ENCODE data around the gene BEGAIN. TPM values are rescaled to one million over a fixed set of nuclear protein-coding genes. Genes with fewer than 3 reads are reported as not detected.

The BEGAIN gene
- total and polyA plus RNA-seq, 2 donors (not counting 1 experiment from before 2014, with no cell fraction given): under 0.01 to 0.17 TPM

GRCh38 chr14:100582496-100583165 is 4.6 kb downstream of the BEGAIN start:
- no peak overlapping the region for H3K9ac ChIP-seq (ENCODE audit: insufficient read depth, low read length)
- no peak overlapping the region for H3K4me2 ChIP-seq (ENCODE audit: extremely low read depth, insufficient read depth, low read length)
- no peak overlapping the region for H2AFZ ChIP-seq (ENCODE audit: low read length)
- no peak overlapping the region for H3K27ac ChIP-seq (ENCODE audit: insufficient read depth, low read length)
- TF ChIP-seq CTCF (conservative IDR thresholded peaks at IDR 0.05 in 1 of 2, IDR thresholded peaks at IDR 0.05 in 1 of 2; ENCODE audit: low read depth in 1 of 2, low read length in 2 of 2) (no peak), EZH2 (IDR thresholded peaks at IDR 0.05; ENCODE audit: low read length, missing control alignments) (no peak)
- no peaks in the 10 kb centered on the region for H3K36me3 ChIP-seq (ENCODE audit: control insufficient read depth, insufficient read depth, low read length)
- peaks cover 5% of the 10 kb centered on the region for H3K27me3 ChIP-seq (ENCODE audit: control insufficient read depth, insufficient read depth, low read length)
- DNase-seq (ENCODE audit: low read depth in 2 of 2): no peak
- no peak overlapping the region for H3K4me3 ChIP-seq (replicated peaks in 1 of 4; ENCODE audit: control extremely low read depth in 1 of 4, insufficient read depth in 1 of 4, low read depth in 3 of 4, low read length in 4 of 4)
- no peaks in the 10 kb centered on the region for H3K4me1 ChIP-seq (ENCODE audit: control insufficient read depth, extremely low read depth, insufficient read depth, low read length)
- H3K9me3 ChIP-seq (ENCODE audit: control insufficient read depth, insufficient read depth, low read depth, low read length): no peaks in the 10 kb centered on the region
- no peaks in the 10 kb centered on the region for H3K79me2 ChIP-seq (ENCODE audit: control insufficient read depth, insufficient read depth, low read length)
- H4K20me1 ChIP-seq (ENCODE audit: control insufficient read depth, extremely low read depth, insufficient read depth, low read length): no peaks in the 10 kb centered on the region

DNA sequence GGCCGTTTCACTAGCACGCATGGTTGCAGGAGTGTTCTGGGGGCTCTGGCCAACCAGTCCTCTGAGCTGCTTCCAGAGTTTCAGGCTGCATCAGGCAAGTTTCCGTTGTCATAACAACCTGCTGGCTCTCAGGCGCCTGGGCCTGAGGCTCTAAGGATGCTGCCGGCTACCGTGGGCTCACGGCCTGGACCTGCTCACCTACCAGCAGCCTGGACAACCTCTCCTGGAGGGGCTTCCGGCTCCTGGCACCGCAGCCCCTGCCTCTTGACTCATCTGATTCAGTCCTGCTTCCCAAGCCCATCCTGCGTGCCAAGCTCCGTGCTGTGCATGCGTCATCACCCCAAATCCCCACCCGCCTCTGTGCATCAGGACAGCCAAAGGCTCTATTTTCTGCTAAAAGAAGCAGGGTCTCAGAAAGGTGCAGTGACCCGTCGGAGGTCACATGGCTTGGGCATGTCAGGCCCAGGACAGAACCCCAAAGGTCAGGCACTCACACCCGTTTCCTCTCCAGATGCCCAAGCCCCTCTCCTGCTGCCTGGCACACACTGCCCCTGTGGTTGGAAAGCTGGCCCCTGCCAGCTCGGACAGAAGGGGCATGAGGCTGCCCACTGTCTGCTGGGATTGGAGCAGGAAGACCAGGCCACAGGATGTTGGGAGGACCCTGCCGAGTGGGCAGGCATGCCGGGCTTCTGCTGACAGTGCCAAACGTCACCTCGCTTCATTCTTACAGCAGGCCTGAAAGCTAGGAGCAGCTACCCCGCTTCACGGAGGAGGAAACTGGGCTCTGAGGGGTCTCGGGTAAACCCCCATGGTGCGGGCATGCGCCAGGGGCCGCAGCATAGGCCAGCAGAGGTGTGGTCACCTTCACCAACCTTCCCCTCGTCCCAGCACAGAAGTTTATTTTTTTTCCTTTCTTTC is 5.7 kb downstream of the BEGAIN start:
- Histone ChIP-seq H3K9ac (ENCODE audit: insufficient read depth, low read length) (no peak overlapping the region), H3K27ac (ENCODE audit: insufficient read depth, low read length) (no peak overlapping the region)

More for the DNA sequence above, 5.7 kb downstream of the BEGAIN start:
- Histone ChIP-seq H2AFZ (ENCODE audit: low read length) (no peak overlapping the region), H3K36me3 (ENCODE audit: control insufficient read depth, insufficient read depth, low read length) (no peaks in the 10 kb centered on the region), H3K4me3 (replicated peaks in 1 of 4; ENCODE audit: control extremely low read depth in 1 of 4, insufficient read depth in 1 of 4, low read depth in 3 of 4, low read length in 4 of 4) (no peak overlapping the region), H3K79me2 (ENCODE audit: control insufficient read depth, insufficient read depth, low read length) (no peaks in the 10 kb centered on the region), H3K4me1 (ENCODE audit: control insufficient read depth, extremely low read depth, insufficient read depth, low read length) (no peaks in the 10 kb centered on the region), H3K9me3 (ENCODE audit: control insufficient read depth, insufficient read depth, low read depth, low read length) (no peaks in the 10 kb centered on the region), H3K27me3 (ENCODE audit: control insufficient read depth, insufficient read depth, low read length) (peaks cover 1% of the 10 kb centered on the region), H3K4me2 (ENCODE audit: extremely low read depth, insufficient read depth, low read length) (no peak overlapping the region), H4K20me1 (ENCODE audit: control insufficient read depth, extremely low read depth, insufficient read depth, low read length) (no peaks in the 10 kb centered on the region)
- TF ChIP-seq CTCF (conservative IDR thresholded peaks at IDR 0.05 in 1 of 2, IDR thresholded peaks at IDR 0.05 in 1 of 2; ENCODE audit: low read depth in 1 of 2, low read length in 2 of 2): no peak
- TF ChIP-seq EZH2 (IDR thresholded peaks at IDR 0.05; ENCODE audit: low read length, missing control alignments): no peak
- no peak for DNase-seq (ENCODE audit: low read depth in 2 of 2)
